Esophagus muscularis mucosa (tissue), 4 donors: ENCODE measurements around the gene SLF2. TPM values are rescaled to one million over a fixed set of nuclear protein-coding genes. Genes with fewer than 3 reads are reported as not detected.

Experiments used
- DNase-seq: peaks from one replicate; pipeline ENCODE4 v3.0.0-alpha.2; 2017; ENCODE audit errors: extremely low spot score
- H3K27ac ChIP-seq, 4 donors: fragments of 200-600 bp; sonication (generic); replicated peaks in 1 of 4; 1 replicate in 3 of 4; 2 replicates in 1 of 4; pipeline ENCODE4 v1.5.1; 2016 to 2019; ENCODE audit warnings: mild to moderate bottlenecking in 1 of 4
- H3K27me3 ChIP-seq, 4 donors: fragments of 200-600 bp; sonication (generic); one replicate each; pipeline versions ENCODE4 v1.5.1 to v1.6.0; 2016 to 2019
- H3K36me3 ChIP-seq, 4 donors: fragments of 200-600 bp; sonication (generic); one replicate each; pipeline ENCODE4 v1.5.1; 2016 to 2019
- H3K4me1 ChIP-seq, 4 donors: fragments of 200-600 bp; sonication (generic); one replicate each; pipeline ENCODE4 v1.5.1; 2016 to 2019
- H3K4me3 ChIP-seq, 4 donors: fragments of 200-600 bp; sonication (generic); 1 replicate in 2 of 4; 2 replicates in 2 of 4; pipeline ENCODE4 v1.5.1; 2016 to 2019; ENCODE audit warnings: mild to moderate bottlenecking in 4 of 4, moderate library complexity in 1 of 4
- H3K9me3 ChIP-seq, 4 donors: fragments of 200-600 bp; sonication (generic); 1 replicate in 3 of 4; 2 replicates in 1 of 4; pipeline ENCODE4 v1.5.1; 2016 to 2019
- EP300 ChIP-seq: sonication (generic); formaldehyde crosslinking; IDR thresholded peaks from one replicate; pipeline ENCODE4 v1.6.1; 2017; ENCODE audit warnings: antibody characterized with exemption
- POLR2A ChIP-seq: fragments of 450-650 bp; IDR thresholded peaks from one replicate; pipeline ENCODE4 v1.6.1; 2017; ENCODE audit warnings: antibody characterized with exemption, moderate library complexity, mild to moderate bottlenecking, low read depth
- POLR2AphosphoS5 ChIP-seq, 2 donors: sonication (generic); formaldehyde crosslinking; IDR thresholded peaks; one replicate each; pipeline ENCODE4 v1.6.1; 2017; ENCODE audit warnings: antibody characterized with exemption in 2 of 2
- WGBS: methylation state at CpG from one replicate; pipeline ENCODE4 v1.1.5; 2018; 5-methylcytosine and 5-hydroxymethylcytosine counted together
- intact Hi-C: fragments of 100-400 bp; cut with DNase I; formaldehyde crosslinking; loops from one replicate; pipeline ENCODE4 v1.15.1; 2023
- total RNA-seq, 4 donors: library from RNA; depleted of rRNA; stranded (reverse); fragments of >200 nt; gene quantifications; one replicate each; pipeline versions ENCODE4 v1.1.0 to v1.2.1, GENCODE V29; 2016
- TF ChIP-seq, protein P1 (sequence below), 3 experiments: fragments of 200-600 bp in 2 of 3; fragments of 450-650 bp in 1 of 3; sonication (generic) in 2 of 3; IDR thresholded peaks; one replicate each; pipeline ENCODE4 v1.5.1; 2017 to 2019; ENCODE audit warnings: antibody characterized with exemption in 3 of 3, mild to moderate bottlenecking in 2 of 3, moderate library complexity in 1 of 3

SLF2 gene
- total RNA-seq, 4 donors from 2014 or later = 19.1 to 34.1 (median 20.8) TPM

DNA sequence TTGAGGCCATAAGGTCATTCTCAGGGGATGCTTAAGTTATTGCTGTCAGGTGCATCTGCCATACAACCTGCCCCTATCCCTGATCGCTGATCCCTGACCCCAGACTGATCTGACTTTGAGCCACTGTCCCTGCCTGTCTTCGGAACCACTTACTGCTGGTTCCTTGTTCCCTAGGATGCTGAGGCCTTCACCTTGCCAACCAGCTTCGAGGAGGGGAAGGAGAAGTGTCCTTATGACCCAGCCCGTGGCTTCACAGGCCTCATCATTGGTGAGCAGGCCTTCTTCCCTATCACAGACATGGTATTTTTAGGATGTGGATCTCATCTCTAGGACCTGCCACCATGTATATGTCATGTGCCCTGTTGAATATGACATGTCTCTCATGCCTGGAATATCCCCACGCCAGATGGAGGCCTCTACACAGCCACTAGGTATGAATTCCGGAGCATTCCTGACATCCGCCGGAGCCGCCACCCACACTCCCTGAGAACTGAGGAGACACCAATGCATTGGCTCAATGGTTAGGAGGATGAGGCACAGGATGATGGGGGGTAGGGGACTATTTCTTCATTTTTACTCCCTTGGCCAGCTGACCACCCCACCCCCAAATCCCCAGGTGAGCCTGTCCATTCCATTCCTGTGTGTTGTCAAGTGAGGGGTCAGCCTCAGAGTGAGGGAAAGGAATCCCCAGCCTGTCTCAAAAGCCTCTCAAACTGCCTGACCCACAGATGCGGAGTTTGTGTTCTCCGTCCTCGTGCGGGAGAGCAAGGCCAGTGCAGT lies 65.5 kb downstream of the SLF2 start:
- 95% methylated on average over 8 of the region's 13 CpGs for WGBS
- intact Hi-C loops = no loop called here
- no peak for TF ChIP-seq POLR2AphosphoS5 (IDR thresholded peaks at IDR 0.05)
- no peak for TF ChIP-seq EP300
- no peak for TF ChIP-seq POLR2A
- TF ChIP-seq, protein P1, sequence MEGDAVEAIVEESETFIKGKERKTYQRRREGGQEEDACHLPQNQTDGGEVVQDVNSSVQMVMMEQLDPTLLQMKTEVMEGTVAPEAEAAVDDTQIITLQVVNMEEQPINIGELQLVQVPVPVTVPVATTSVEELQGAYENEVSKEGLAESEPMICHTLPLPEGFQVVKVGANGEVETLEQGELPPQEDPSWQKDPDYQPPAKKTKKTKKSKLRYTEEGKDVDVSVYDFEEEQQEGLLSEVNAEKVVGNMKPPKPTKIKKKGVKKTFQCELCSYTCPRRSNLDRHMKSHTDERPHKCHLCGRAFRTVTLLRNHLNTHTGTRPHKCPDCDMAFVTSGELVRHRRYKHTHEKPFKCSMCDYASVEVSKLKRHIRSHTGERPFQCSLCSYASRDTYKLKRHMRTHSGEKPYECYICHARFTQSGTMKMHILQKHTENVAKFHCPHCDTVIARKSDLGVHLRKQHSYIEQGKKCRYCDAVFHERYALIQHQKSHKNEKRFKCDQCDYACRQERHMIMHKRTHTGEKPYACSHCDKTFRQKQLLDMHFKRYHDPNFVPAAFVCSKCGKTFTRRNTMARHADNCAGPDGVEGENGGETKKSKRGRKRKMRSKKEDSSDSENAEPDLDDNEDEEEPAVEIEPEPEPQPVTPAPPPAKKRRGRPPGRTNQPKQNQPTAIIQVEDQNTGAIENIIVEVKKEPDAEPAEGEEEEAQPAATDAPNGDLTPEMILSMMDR (IDR thresholded peaks at IDR 0.05) = no peak
- Histone ChIP-seq H3K27me3 (no peaks in the 10 kb centered on the region), H3K9me3 (no peaks in the 10 kb centered on the region), H3K36me3 (peaks cover 9 to 66% (median 56%) of the 10 kb centered on the region in 4 donors), H3K4me1 (no peaks in the 10 kb centered on the region), H3K27ac (no peak overlapping the region), H3K4me3 (no peak overlapping the region)
- no peak for DNase-seq

DNA sequence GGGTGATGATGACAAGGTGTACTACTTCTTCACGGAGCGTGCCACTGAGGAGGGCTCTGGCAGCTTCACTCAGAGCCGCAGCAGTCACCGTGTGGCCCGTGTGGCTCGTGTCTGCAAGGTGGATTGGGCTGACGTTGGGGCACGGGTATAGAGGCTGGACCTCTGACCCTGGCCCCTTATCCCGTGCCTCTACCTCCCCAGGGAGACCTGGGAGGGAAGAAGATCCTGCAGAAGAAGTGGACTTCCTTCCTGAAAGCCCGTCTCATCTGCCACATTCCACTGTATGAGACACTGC lies 66.1 kb downstream of the SLF2 start:
- no peak for TF ChIP-seq POLR2AphosphoS5 (IDR thresholded peaks at IDR 0.05)
- TF ChIP-seq EP300 = no peak
- TF ChIP-seq POLR2A = no peak
- TF ChIP-seq, protein P1 (IDR thresholded peaks at IDR 0.05) = no peak
- WGBS = 91% methylated on average over 9 of the region's 10 CpGs
- no peaks in the 10 kb centered on the region for H3K9me3 ChIP-seq
- no peak overlapping the region for H3K27ac ChIP-seq
- H3K27me3 ChIP-seq = no peaks in the 10 kb centered on the region
- H3K4me3 ChIP-seq = no peak overlapping the region
- no peak for DNase-seq
- no peaks in the 10 kb centered on the region for H3K4me1 ChIP-seq
- intact Hi-C loops = no loop called here
- peaks cover 9 to 71% (median 61%) of the 10 kb centered on the region in 4 donors for H3K36me3 ChIP-seq

DNA sequence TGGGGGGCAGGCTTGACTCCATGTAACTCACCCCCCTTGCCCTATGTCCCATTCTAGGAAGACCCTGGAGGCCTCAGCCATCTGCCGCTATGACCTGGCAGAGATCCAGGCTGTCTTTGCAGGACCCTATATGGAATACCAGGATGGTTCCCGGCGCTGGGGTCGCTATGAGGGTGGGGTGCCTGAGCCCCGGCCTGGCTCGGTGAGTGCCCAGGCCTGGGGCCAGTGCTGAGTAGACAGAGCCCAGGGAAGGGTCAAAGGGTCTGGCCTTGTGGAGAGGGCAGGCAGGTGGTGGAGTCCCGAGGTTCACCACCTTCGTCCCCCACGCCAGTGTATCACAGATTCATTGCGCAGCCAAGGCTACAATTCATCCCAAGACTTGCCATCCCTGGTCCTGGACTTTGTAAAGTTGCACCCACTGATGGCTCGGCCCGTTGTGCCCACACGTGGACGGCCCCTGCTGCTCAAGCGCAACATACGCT lies 67.1 kb downstream of the SLF2 start:
- TF ChIP-seq, protein P1 (IDR thresholded peaks at IDR 0.05) = no peak
- TF ChIP-seq POLR2A (no peak), EP300 (no peak), POLR2AphosphoS5 (IDR thresholded peaks at IDR 0.05) (no peak)
- 84% methylated on average over 12 of the region's 16 CpGs for WGBS
- no peaks in the 10 kb centered on the region for H3K27me3 ChIP-seq

DNA sequence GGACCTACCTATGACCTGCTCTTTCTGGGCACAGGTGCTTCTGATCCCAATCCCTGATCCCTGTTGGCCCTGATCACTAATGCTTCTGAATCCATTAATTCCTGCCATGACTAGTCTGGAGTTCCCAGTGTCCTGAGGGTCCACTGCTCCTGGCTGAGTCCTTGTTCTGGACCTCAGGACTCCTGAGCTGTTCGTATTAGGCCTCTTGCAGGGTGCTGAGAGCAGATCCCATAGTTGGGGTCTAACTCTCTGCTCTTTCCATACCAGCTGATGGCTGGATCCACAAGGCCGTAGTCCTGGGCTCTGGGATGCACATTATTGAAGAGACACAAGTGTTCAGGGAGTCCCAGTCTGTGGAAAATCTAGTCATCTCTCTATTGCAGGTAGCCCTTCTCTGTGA lies 67.5 kb downstream of the SLF2 start:
- no peak overlapping the region for H3K4me3 ChIP-seq
- intact Hi-C loops = no loop called here
- peaks cover 0 to 3% (median under 1%) of the 10 kb centered on the region in 4 donors for H3K4me1 ChIP-seq
- TF ChIP-seq POLR2AphosphoS5 (IDR thresholded peaks at IDR 0.05) (no peak), EP300 (no peak), POLR2A (no peak)
- TF ChIP-seq, protein P1 (IDR thresholded peaks at IDR 0.05) = no peak
- no peaks in the 10 kb centered on the region for H3K9me3 ChIP-seq
- no peak overlapping the region for H3K27ac ChIP-seq
- 83% methylated on average over 2 of the region's 2 CpGs for WGBS
- no peaks in the 10 kb centered on the region for H3K27me3 ChIP-seq
- no peak for DNase-seq
- H3K36me3 ChIP-seq = peaks cover 9 to 81% (median 72%) of the 10 kb centered on the region in 4 donors

More for the DNA sequence above, 67.1 kb downstream of the SLF2 start:
- DNase-seq = no peak
- Histone ChIP-seq H3K36me3 (peaks cover 9 to 76% (median 67%) of the 10 kb centered on the region in 4 donors), H3K9me3 (no peaks in the 10 kb centered on the region), H3K27ac (no peak overlapping the region), H3K4me1 (no peaks in the 10 kb centered on the region), H3K4me3 (no peak overlapping the region)
- intact Hi-C loops = no loop called here

DNA sequence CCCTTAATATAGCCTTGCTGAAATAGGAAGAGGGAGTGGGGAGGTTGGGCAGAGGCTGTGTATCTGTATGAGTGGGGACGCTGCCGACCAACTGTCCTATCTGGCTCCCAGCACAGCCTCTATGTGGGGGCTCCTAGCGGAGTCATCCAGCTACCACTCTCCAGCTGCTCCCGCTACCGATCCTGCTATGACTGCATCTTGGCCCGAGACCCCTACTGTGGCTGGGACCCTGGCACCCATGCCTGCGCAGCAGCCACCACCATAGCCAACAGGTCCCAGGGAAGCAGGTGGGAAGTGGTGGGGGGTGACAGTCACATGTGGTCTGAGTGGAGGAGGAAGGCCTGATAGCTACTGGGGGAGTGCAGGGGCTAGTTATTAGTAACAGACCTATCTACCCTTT lies 67.9 kb downstream of the SLF2 start:
- intact Hi-C loops = no loop called here
- Histone ChIP-seq H3K27ac (no peak overlapping the region), H3K27me3 (no peaks in the 10 kb centered on the region), H3K36me3 (peaks cover 9 to 85% (median 76%) of the 10 kb centered on the region in 4 donors), H3K9me3 (no peaks in the 10 kb centered on the region), H3K4me3 (no peak overlapping the region), H3K4me1 (peaks cover 1 to 7% (median 4%) of the 10 kb centered on the region in 4 donors)
- TF ChIP-seq POLR2A (no peak), POLR2AphosphoS5 (IDR thresholded peaks at IDR 0.05) (no peak), EP300 (no peak)
- TF ChIP-seq, protein P1 (IDR thresholded peaks at IDR 0.05) = no peak
- WGBS = 89% methylated on average over 7 of the region's 7 CpGs
- no peak for DNase-seq
